Measurements from ENCODE around the gene PRKG1. TPM values are rescaled to one million over a fixed set of nuclear protein-coding genes. Genes with fewer than 3 reads are reported as not detected.

PRKG1 gene
- polyA plus RNA-seq, 1 donor (not counting 4 experiments of a cell fraction or from before 2014, with no cell fraction given) = 0.24 TPM

DNA sequence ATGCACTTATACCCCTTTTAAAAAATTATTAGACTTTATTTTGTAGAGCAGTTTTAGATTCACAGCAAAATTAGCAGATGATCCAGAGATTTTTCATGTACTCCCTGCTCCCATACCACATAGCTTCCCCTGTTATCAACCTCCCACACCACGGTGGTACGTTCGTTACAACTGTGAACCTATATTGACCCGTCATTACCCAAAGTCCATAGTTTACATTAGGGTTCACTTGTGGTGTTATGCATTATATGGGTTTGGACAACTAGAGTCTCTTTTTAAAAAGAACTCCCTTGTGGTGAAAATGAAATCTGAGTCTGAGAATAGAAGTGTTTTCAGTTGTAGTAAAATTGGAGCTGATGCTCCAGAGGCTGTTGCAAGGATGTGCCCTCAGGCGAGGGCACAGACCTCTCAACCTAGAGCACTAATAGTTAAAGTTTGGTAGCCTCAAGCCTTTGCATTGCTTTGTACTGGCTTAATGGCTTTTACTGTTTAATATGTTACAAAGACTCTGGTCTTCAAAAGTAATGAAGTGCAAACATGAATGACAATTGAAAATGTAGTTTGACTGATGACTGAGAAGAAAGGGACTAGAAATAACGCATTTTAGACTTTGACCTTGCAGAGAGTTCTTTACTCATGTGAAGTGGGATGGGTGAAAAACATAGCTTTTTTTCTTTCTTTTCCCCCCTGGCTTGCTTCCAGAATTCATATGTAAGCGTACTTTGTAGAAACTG lies 655.7 kb downstream of the PRKG1 start:
- DNase-seq (ENCODE audit: low read depth, low spot score) (no peak), FAIRE-seq (no peak)
- no peaks in the 10 kb centered on the region for H3K36me3 ChIP-seq (ENCODE audit: control insufficient read depth in 2 of 2, extremely low read depth in 1 of 2, insufficient read depth in 2 of 2, low read length in 2 of 2)
- dilution Hi-C loops (cut with MboI; ENCODE audit: extremely low pct_ligation_motif_present, low sequenced_read_pairs) = no loop called here
- no peaks in the 10 kb centered on the region for H3K9me3 ChIP-seq (ENCODE audit: control insufficient read depth, low read depth, low read length)
- no peaks in the 10 kb centered on the region for H3K9me1 ChIP-seq (ENCODE audit: control insufficient read depth, extremely low read depth, insufficient read depth, low read length)
- no peak overlapping the region for H3K9ac ChIP-seq (ENCODE audit: control insufficient read depth, extremely low read depth, insufficient read depth, low read length)
- TF ChIP-seq EZH2 (IDR thresholded peaks at IDR 0.05; ENCODE audit: low read length) = no peak
- TF ChIP-seq, protein P1, sequence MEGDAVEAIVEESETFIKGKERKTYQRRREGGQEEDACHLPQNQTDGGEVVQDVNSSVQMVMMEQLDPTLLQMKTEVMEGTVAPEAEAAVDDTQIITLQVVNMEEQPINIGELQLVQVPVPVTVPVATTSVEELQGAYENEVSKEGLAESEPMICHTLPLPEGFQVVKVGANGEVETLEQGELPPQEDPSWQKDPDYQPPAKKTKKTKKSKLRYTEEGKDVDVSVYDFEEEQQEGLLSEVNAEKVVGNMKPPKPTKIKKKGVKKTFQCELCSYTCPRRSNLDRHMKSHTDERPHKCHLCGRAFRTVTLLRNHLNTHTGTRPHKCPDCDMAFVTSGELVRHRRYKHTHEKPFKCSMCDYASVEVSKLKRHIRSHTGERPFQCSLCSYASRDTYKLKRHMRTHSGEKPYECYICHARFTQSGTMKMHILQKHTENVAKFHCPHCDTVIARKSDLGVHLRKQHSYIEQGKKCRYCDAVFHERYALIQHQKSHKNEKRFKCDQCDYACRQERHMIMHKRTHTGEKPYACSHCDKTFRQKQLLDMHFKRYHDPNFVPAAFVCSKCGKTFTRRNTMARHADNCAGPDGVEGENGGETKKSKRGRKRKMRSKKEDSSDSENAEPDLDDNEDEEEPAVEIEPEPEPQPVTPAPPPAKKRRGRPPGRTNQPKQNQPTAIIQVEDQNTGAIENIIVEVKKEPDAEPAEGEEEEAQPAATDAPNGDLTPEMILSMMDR (optimal IDR thresholded peaks at IDR 0.05 in 1 of 3, IDR thresholded peaks at IDR 0.05 in 1 of 3, conservative IDR thresholded peaks at IDR 0.05 in 1 of 3; ENCODE audit: extremely low read depth in 1 of 3, insufficient read depth in 2 of 3, low read length in 3 of 3) = no peak
- H4K20me1 ChIP-seq (ENCODE audit: control insufficient read depth, extremely low read depth, insufficient read depth, low read length) = no peaks in the 10 kb centered on the region
- no peak overlapping the region for H3K4me2 ChIP-seq (ENCODE audit: control insufficient read depth, extremely low read depth, insufficient read depth, low read depth, low read length)
- H3K27ac ChIP-seq (ENCODE audit: control insufficient read depth, insufficient read depth, low read length) = no peak overlapping the region
- H3K4me1 ChIP-seq (ENCODE audit: control insufficient read depth, extremely low read depth, insufficient read depth, low read length) = no peaks in the 10 kb centered on the region
- no peak overlapping the region for H2AFZ ChIP-seq (ENCODE audit: control insufficient read depth, low read length)
- no peak overlapping the region for H3K4me3 ChIP-seq (ENCODE audit: control insufficient read depth in 2 of 3, extremely low read depth in 1 of 3, insufficient read depth in 2 of 3, low read depth in 1 of 3, low read length in 3 of 3)
- H3K27me3 ChIP-seq (ENCODE audit: control insufficient read depth, extremely low read depth, insufficient read depth, low read length) = no peaks in the 10 kb centered on the region
- H3K79me2 ChIP-seq (ENCODE audit: control insufficient read depth, insufficient read depth, low read length) = no peaks in the 10 kb centered on the region

DNA sequence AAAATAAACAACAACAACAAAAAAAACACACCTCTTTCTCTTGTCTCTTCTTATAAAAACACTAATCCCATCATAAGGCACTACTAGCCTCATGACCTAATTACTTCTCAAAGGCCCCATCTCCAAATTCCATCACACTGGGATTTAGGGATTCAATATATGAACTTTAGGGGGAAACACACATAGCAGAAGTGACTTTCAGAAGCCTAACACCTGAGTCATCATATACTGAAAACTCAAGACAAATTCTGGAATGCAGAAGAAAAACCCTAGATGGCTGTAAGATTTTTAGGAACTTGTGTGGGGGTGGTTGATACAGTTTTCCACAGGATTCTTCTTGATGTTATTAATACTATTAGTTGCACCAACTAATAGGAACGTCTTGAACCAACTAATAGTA lies 658.8 kb downstream of the PRKG1 start:
- FAIRE-seq (no peak), DNase-seq (ENCODE audit: low read depth, low spot score) (no peak)
- H3K27ac ChIP-seq (ENCODE audit: control insufficient read depth, insufficient read depth, low read length) = no peak overlapping the region
- no peak overlapping the region for H3K4me3 ChIP-seq (ENCODE audit: control insufficient read depth in 2 of 3, extremely low read depth in 1 of 3, insufficient read depth in 2 of 3, low read depth in 1 of 3, low read length in 3 of 3)
- no peaks in the 10 kb centered on the region for H3K9me3 ChIP-seq (ENCODE audit: control insufficient read depth, low read depth, low read length)
- H3K79me2 ChIP-seq (ENCODE audit: control insufficient read depth, insufficient read depth, low read length) = no peaks in the 10 kb centered on the region
- no peaks in the 10 kb centered on the region for H3K27me3 ChIP-seq (ENCODE audit: control insufficient read depth, extremely low read depth, insufficient read depth, low read length)
- H3K4me1 ChIP-seq (ENCODE audit: control insufficient read depth, extremely low read depth, insufficient read depth, low read length) = no peaks in the 10 kb centered on the region
- dilution Hi-C loops (cut with MboI; ENCODE audit: extremely low pct_ligation_motif_present, low sequenced_read_pairs) = no loop called here
- H4K20me1 ChIP-seq (ENCODE audit: control insufficient read depth, extremely low read depth, insufficient read depth, low read length) = no peaks in the 10 kb centered on the region
- H3K9me1 ChIP-seq (ENCODE audit: control insufficient read depth, extremely low read depth, insufficient read depth, low read length) = no peaks in the 10 kb centered on the region
- TF ChIP-seq EZH2 (IDR thresholded peaks at IDR 0.05; ENCODE audit: low read length) = no peak
- TF ChIP-seq, protein P1 (optimal IDR thresholded peaks at IDR 0.05 in 1 of 3, IDR thresholded peaks at IDR 0.05 in 1 of 3, conservative IDR thresholded peaks at IDR 0.05 in 1 of 3; ENCODE audit: extremely low read depth in 1 of 3, insufficient read depth in 2 of 3, low read length in 3 of 3) = no peak
- no peaks in the 10 kb centered on the region for H3K36me3 ChIP-seq (ENCODE audit: control insufficient read depth in 2 of 2, extremely low read depth in 1 of 2, insufficient read depth in 2 of 2, low read length in 2 of 2)
- no peak overlapping the region for H3K9ac ChIP-seq (ENCODE audit: control insufficient read depth, extremely low read depth, insufficient read depth, low read length)
- H3K4me2 ChIP-seq (ENCODE audit: control insufficient read depth, extremely low read depth, insufficient read depth, low read depth, low read length) = no peak overlapping the region
- H2AFZ ChIP-seq (ENCODE audit: control insufficient read depth, low read length) = no peak overlapping the region

Measured in keratinocyte (primary cell).